ENCODE data around the gene BNC2. TPM values are rescaled to one million over a fixed set of nuclear protein-coding genes. Genes with fewer than 3 reads are reported as not detected.

BNC2 gene
- total RNA-seq, 6 experiments from 2014 or later, result 0.22 to 0.80 (median 0.36) TPM

DNA sequence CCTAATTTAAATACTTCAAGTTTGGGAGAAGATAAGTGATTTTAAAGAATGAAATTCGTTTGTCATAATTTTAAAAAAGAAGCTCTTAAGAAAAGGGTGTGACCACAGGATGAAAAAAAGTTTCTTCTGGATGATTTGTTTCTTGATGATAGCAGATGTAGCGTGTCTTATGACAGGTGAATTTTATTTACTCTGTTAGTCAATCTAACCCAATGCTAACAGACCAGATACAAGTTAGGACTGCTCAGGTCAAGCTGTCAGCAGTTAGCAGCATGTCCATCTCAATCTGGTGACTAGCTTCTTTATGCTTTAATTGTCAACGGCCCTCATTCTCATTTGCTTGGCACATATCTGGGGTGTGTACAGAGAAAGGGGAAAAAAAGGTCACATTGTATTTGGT lies 456.0 kb downstream of the BNC2 start:
- intact Hi-C loops (cut with DNase I), result loop anchor here in 1 of 2 donors (5.0 kb wide), 1 partner anchor 152 kb away; no protein-coding TSS in a partner anchor
- H3K36me3 ChIP-seq, result no peaks in the 10 kb centered on the region

DNA sequence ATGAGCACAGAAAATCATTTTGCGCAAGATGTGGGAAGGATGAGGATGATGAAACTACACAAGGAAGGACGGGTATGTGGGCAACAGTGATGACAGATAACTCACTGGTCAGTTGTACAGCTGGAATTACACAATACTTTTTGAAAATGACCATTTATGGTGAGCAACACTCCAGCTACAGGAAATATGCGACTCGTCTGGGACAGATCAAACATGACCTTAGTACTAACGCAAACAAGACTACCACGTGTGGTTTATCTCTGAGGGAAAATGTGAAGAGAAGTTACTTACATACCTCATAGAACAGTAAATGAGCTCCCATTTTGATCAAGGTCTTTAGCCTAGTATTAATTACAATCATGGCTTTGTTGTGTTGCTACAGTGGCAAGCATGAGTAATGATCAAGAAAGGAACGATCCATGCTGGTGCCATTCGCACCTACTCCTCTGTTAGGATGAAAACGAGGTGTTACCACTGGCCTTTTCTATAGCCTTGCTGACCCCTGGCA lies 456.9 kb downstream of the BNC2 start:
- ATAC-seq (peak; percentile 85 to 97 (median 90)), DNase-seq (no peak)
- peaks cover 0 to 22% (median 5%) of the 10 kb centered on the region in 4 donors for H3K4me1 ChIP-seq
- no peak overlapping the region for H3K4me3 ChIP-seq
- peak; percentile 46 for TF ChIP-seq POLR2A (IDR thresholded peaks at IDR 0.05)
- TF ChIP-seq, protein P1, sequence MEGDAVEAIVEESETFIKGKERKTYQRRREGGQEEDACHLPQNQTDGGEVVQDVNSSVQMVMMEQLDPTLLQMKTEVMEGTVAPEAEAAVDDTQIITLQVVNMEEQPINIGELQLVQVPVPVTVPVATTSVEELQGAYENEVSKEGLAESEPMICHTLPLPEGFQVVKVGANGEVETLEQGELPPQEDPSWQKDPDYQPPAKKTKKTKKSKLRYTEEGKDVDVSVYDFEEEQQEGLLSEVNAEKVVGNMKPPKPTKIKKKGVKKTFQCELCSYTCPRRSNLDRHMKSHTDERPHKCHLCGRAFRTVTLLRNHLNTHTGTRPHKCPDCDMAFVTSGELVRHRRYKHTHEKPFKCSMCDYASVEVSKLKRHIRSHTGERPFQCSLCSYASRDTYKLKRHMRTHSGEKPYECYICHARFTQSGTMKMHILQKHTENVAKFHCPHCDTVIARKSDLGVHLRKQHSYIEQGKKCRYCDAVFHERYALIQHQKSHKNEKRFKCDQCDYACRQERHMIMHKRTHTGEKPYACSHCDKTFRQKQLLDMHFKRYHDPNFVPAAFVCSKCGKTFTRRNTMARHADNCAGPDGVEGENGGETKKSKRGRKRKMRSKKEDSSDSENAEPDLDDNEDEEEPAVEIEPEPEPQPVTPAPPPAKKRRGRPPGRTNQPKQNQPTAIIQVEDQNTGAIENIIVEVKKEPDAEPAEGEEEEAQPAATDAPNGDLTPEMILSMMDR (IDR thresholded peaks at IDR 0.05), result no peak
- no peaks in the 10 kb centered on the region for H3K36me3 ChIP-seq
- 27% methylated on average over 7 of the region's 9 CpGs for WGBS (ENCODE audit: insufficient coverage, low coverage, low lambda C conversion rate, missing lambda C conversion rate)
- H3K27ac ChIP-seq, result peak overlapping the region; percentile 83 to 97 (median 95)
- H3K9me3 ChIP-seq, result no peaks in the 10 kb centered on the region
- intact Hi-C loops (cut with DNase I), result loop anchor here in 1 of 2 donors (5.0 kb wide), 1 partner anchor 151 kb away; no protein-coding TSS in a partner anchor
- no peaks in the 10 kb centered on the region for H3K27me3 ChIP-seq

More for the DNA sequence above, 456.0 kb downstream of the BNC2 start:
- peak; percentile 56 to 67 (median 66) for ATAC-seq
- Histone ChIP-seq H3K4me3 (no peak overlapping the region), H3K4me1 (peaks cover 0 to 22% (median 5%) of the 10 kb centered on the region in 4 donors), H3K27ac (peak overlapping the region; percentile 83 to 97 (median 95)), H3K9me3 (no peaks in the 10 kb centered on the region), H3K27me3 (no peaks in the 10 kb centered on the region)
- no peak for DNase-seq
- TF ChIP-seq POLR2A (IDR thresholded peaks at IDR 0.05), result no peak
- TF ChIP-seq, protein P1 (IDR thresholded peaks at IDR 0.05), result no peak
- WGBS (ENCODE audit: insufficient coverage, low coverage, low lambda C conversion rate, missing lambda C conversion rate), result 38% methylated on average over 3 of the region's 3 CpGs

DNA sequence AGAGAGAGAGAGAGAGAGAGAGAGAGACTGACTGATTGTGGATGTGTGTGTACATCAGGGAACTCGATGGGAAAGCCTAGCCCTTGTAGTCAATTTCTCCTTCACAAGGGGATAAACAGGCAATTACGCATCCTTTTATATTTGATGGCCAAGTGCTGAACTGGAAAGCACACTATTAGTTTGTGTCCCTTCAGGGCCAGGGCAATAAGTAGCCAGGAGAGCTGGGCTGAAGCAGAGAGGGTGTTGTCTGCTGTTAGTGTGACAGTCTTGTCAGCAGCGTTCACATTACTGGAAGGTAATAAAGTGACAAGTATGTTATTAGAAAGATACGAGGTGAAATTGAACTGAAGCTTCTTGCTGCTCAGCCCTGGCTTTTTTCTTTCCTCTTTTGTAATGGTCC lies 457.7 kb downstream of the BNC2 start:
- WGBS (ENCODE audit: insufficient coverage, low coverage, low lambda C conversion rate, missing lambda C conversion rate), result 66% methylated on average over 4 of the region's 4 CpGs
- Histone ChIP-seq H3K27me3 (no peaks in the 10 kb centered on the region), H3K9me3 (no peaks in the 10 kb centered on the region), H3K4me1 (peaks cover 0 to 22% (median 5%) of the 10 kb centered on the region in 4 donors), H3K4me3 (no peak overlapping the region), H3K36me3 (no peaks in the 10 kb centered on the region), H3K27ac (peak overlapping the region; percentile 38 to 95 (median 68))
- no peak for DNase-seq
- intact Hi-C loops (cut with DNase I), result loop anchor here in 1 of 2 donors (5.0 kb wide), 1 partner anchor 150 kb away; no protein-coding TSS in a partner anchor
- TF ChIP-seq POLR2A (IDR thresholded peaks at IDR 0.05), result no peak
- TF ChIP-seq, protein P1 (IDR thresholded peaks at IDR 0.05), result no peak
- peak in 3 of 4 donors; percentile 14 to 18 (median 16) for ATAC-seq

DNA sequence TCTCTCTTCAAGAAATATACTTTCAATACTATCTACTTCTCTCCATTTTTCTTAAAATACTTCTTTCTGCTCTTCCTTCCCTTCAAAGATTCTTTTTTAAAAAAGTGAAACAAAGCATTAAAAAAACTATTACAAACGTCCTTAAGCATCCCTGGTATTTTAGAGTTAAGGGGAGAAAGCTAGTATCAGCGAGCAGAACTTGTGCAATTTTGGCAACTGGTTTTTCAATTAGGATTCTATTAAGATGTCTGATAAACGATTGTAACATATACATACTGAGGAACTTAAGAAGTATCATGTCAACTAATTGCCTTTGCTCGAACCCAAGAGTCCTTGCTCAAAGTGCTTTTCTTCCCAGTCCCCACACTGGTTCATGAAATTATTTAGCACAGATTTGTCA lies 459.2 kb downstream of the BNC2 start:
- Histone ChIP-seq H3K27me3 (no peaks in the 10 kb centered on the region), H3K4me1 (peaks cover 0 to 22% (median 5%) of the 10 kb centered on the region in 4 donors), H3K4me3 (no peak overlapping the region), H3K36me3 (no peaks in the 10 kb centered on the region), H3K27ac (no peak overlapping the region), H3K9me3 (no peaks in the 10 kb centered on the region)
- WGBS (ENCODE audit: insufficient coverage, low coverage, low lambda C conversion rate, missing lambda C conversion rate), result 57% methylated on average over 4 of the region's 4 CpGs
- intact Hi-C loops (cut with DNase I), result loop anchor here in 1 of 2 donors (5.0 kb wide), 1 partner anchor 149 kb away; no protein-coding TSS in a partner anchor
- no peak for DNase-seq
- ATAC-seq, result no peak
- no peak for TF ChIP-seq POLR2A (IDR thresholded peaks at IDR 0.05)
- TF ChIP-seq, protein P1 (IDR thresholded peaks at IDR 0.05), result no peak

All from right lobe of liver (tissue), 6 donors.